ENCODE results near the gene HMGN3.

DNA sequence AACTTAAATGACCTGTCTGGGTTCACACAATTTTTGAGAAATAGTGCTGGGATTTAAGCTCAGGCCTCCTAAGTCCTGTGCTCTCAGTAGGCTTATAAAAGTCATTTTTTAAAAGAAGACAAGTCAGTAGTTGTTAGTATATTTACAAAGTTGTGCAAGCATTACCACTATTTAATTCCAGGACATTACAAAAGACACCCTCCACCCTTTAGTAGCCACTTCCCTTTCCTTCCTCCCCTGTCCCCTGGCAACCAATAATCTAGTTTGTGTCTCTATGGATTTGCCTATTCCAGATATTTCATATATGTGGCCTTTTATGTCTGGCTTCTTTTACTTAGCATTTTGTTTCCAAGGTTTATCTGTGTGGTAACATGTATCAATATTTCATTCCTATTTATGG, 37.6 kb downstream of the HMGN3 start:
- TF ChIP-seq, protein P1, sequence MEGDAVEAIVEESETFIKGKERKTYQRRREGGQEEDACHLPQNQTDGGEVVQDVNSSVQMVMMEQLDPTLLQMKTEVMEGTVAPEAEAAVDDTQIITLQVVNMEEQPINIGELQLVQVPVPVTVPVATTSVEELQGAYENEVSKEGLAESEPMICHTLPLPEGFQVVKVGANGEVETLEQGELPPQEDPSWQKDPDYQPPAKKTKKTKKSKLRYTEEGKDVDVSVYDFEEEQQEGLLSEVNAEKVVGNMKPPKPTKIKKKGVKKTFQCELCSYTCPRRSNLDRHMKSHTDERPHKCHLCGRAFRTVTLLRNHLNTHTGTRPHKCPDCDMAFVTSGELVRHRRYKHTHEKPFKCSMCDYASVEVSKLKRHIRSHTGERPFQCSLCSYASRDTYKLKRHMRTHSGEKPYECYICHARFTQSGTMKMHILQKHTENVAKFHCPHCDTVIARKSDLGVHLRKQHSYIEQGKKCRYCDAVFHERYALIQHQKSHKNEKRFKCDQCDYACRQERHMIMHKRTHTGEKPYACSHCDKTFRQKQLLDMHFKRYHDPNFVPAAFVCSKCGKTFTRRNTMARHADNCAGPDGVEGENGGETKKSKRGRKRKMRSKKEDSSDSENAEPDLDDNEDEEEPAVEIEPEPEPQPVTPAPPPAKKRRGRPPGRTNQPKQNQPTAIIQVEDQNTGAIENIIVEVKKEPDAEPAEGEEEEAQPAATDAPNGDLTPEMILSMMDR (IDR thresholded peaks at IDR 0.05; ENCODE audit: insufficient read depth, low read length, poor library complexity, severe bottlenecking) = no peak
- TF ChIP-seq EZH2phosphoT487 (conservative IDR thresholded peaks at IDR 0.05; ENCODE audit: low read length) = no peak
